Measurements from ENCODE around the gene TEAD4. TPM values are rescaled to one million over a fixed set of nuclear protein-coding genes. Genes with fewer than 3 reads are reported as not detected.

TEAD4 gene
- total RNA-seq, 1 experiment from 2014 or later = 127 TPM

GRCh38 chr12:3020399-3020798, 61.2 kb downstream of the TEAD4 start:
- no peak overlapping the region for H3K4ac ChIP-seq (ENCODE audit: low read depth, low read length)
- no peak overlapping the region for H3K56ac ChIP-seq (ENCODE audit: insufficient read length, low read depth, low read length)
- no peak overlapping the region for H2BK12ac ChIP-seq (ENCODE audit: insufficient read length, low read depth, low read length)
- WGBS (ENCODE audit: extremely low coverage, insufficient read length, low lambda C conversion rate) = no CpG with 5 or more reads among the region's 16 CpGs
- H2BK5ac ChIP-seq (ENCODE audit: insufficient read length, low read length) = no peak overlapping the region
- no peaks in the 10 kb centered on the region for H3K27me3 ChIP-seq (ENCODE audit: insufficient read depth, low read length)
- H2AK5ac ChIP-seq (ENCODE audit: insufficient read length, low read length) = no peak overlapping the region
- H3K14ac ChIP-seq (ENCODE audit: insufficient read depth, low read length) = no peak overlapping the region
- no peak overlapping the region for H3K9ac ChIP-seq (ENCODE audit: extremely low read depth, insufficient read length, low read length)
- no peak overlapping the region for H2BK120ac ChIP-seq (ENCODE audit: low read depth, low read length, poor library complexity, severe bottlenecking)
- no peak overlapping the region for H4K91ac ChIP-seq (ENCODE audit: insufficient read length, low read depth, low read length)
- no peaks in the 10 kb centered on the region for H3K23me2 ChIP-seq (ENCODE audit: insufficient read length, low read depth, low read length, poor library complexity, severe bottlenecking)
- no peak overlapping the region for H3K18ac ChIP-seq (ENCODE audit: insufficient read length, low read depth, low read length)
- no peak overlapping the region for H3K4me2 ChIP-seq (ENCODE audit: insufficient read depth, insufficient read length, low read length)
- Mint-ChIP-seq H3K36me3 (ENCODE audit: insufficient read depth in 1 of 3, low read depth in 3 of 3) (peaks cover 44 to 87% (median 59%) of the 10 kb centered on the region in 3 experiments; a peak in 6 of 7 replicates), H3K9me3 (no peaks in the 10 kb centered on the region), H3K27ac (no peak overlapping the region), H3K27me3 (ENCODE audit: low read depth) (no peaks in the 10 kb centered on the region), H3K4me3 (no peak overlapping the region), H3K4me1 (0 out of 4 replicates have a peak, but pooled peaks cover 0 to 4% of the 10 kb centered on the region in 2 experiments)
- H3K9me3 ChIP-seq (ENCODE audit: control insufficient read depth, low read depth, low read length) = no peaks in the 10 kb centered on the region
- no peak overlapping the region for H4K5ac ChIP-seq (ENCODE audit: insufficient read length, low read depth, low read length)
- no peak for TF ChIP-seq CTCF (conservative IDR thresholded peaks at IDR 0.05)
- no peak overlapping the region for H3K27ac ChIP-seq (ENCODE audit: insufficient read length, low read depth, low read length)
- H2BK20ac ChIP-seq (ENCODE audit: low read depth, low read length, poor library complexity, severe bottlenecking) = no peak overlapping the region
- H3T11ph ChIP-seq (ENCODE audit: low read length) = no peak overlapping the region
- H3K23ac ChIP-seq (ENCODE audit: insufficient read length, low read depth, low read length) = no peak overlapping the region
- no peaks in the 10 kb centered on the region for H4K20me1 ChIP-seq (ENCODE audit: control insufficient read depth, insufficient read depth, insufficient read length)
- H3K79me1 ChIP-seq (ENCODE audit: insufficient read depth, low read depth, low read length, poor library complexity, severe bottlenecking) = no peaks in the 10 kb centered on the region
- H3K4me1 ChIP-seq (ENCODE audit: insufficient read depth, low read length) = no peaks in the 10 kb centered on the region
- no peaks in the 10 kb centered on the region for H3K79me2 ChIP-seq (ENCODE audit: insufficient read depth, low read length)
- H4K8ac ChIP-seq (replicated peaks; ENCODE audit: insufficient read length, low read depth, low read length) = no peak overlapping the region
- H2BK15ac ChIP-seq (ENCODE audit: low read depth, low read length) = no peak overlapping the region
- H2AFZ ChIP-seq (ENCODE audit: low read length) = no peak overlapping the region
- no peak for DNase-seq
